ENCODE results near the gene C13orf42.

Gene C13orf42

DNA sequence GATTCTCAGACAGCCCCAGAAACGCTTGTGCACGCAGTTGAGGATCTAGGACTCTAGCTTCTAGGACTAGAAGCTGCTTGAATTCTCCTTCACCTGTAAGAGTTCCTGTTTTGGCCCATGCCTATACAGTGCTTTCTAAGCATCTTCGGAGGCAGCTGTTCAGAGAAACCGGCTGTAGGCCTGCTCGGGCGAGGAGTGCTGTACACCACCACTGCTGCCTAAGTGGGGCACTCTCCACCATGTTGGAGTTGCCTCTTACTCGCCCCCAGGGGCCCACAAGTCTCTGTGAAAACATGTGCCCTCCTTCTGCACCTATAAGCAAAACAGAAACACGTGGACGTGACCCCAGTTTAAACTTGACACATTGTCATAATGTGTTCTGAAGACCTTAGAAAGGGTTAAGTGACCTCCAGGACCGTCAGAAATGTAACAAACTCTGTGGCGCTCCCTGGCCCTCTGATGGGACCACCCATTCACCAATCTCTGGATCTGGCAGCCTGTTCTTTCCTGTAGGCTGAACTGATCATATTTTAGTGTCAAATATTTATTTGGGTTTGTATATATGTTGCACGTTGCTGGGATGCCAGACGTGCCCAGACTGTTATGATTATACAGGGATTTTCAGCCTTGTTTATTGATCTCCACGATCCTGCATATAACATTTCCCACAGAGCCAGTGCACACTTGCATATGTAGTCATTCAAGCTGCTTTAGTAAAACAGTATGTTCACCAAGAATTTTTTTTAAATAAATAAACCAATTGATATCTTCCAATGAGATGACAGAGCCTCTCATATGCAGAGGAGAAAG, 60.8 kb downstream of the C13orf42 start:
- Histone ChIP-seq H3K9ac (ENCODE audit: low read depth in 1 of 2, low read length in 2 of 2) (no peak overlapping the region), H3K9me3 (ENCODE audit: control insufficient read depth in 2 of 2, low read length in 2 of 2) (no peaks in the 10 kb centered on the region)

DNA sequence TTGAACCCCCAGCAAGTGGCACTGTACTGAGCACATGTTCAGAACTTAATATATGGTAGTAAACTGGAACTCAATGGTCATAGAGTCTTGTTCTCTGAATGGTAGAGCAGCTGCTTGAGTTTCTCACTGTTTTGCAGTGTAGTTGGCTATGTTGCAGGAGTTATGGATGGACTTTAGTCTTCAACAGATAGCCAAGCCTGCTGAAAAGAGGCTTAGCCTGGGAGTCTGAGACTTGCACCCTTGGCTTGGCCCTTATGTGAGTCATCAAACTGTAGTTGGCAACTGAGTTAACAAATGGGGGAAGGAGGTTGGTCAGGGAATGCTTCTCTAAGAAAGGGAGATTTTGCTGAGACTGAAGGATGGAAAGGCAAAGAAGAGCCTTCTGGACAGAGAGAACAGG, 62.5 kb downstream of the C13orf42 start:
- Histone ChIP-seq H3K27me3 (ENCODE audit: control insufficient read depth in 2 of 2, insufficient read depth in 2 of 2, low read length in 2 of 2) (no peaks in the 10 kb centered on the region), H3K27ac (ENCODE audit: low read depth in 2 of 2, low read length in 2 of 2) (no peak overlapping the region), H3K36me3 (ENCODE audit: control insufficient read depth in 2 of 2, insufficient read depth in 2 of 2, low read length in 2 of 2) (no peaks in the 10 kb centered on the region), H3K4me1 (ENCODE audit: control insufficient read depth in 2 of 2, insufficient read depth in 2 of 2, low read length in 2 of 2) (no peaks in the 10 kb centered on the region), H3K9me3 (ENCODE audit: control insufficient read depth in 2 of 2, low read length in 2 of 2) (no peaks in the 10 kb centered on the region), H3K9ac (ENCODE audit: low read depth in 1 of 2, low read length in 2 of 2) (no peak overlapping the region), H3K4me3 (ENCODE audit: low read length in 2 of 2) (no peak overlapping the region)

More for the DNA sequence above, 60.8 kb downstream of the C13orf42 start:
- no peaks in the 10 kb centered on the region for H3K27me3 ChIP-seq (ENCODE audit: control insufficient read depth in 2 of 2, insufficient read depth in 2 of 2, low read length in 2 of 2)
- H3K36me3 ChIP-seq (ENCODE audit: control insufficient read depth in 2 of 2, insufficient read depth in 2 of 2, low read length in 2 of 2) = no peaks in the 10 kb centered on the region
- no peaks in the 10 kb centered on the region for H3K4me1 ChIP-seq (ENCODE audit: control insufficient read depth in 2 of 2, insufficient read depth in 2 of 2, low read length in 2 of 2)
- H3K4me3 ChIP-seq (ENCODE audit: low read length in 2 of 2) = no peak overlapping the region
- no peak overlapping the region for H3K27ac ChIP-seq (ENCODE audit: low read depth in 2 of 2, low read length in 2 of 2)

DNA sequence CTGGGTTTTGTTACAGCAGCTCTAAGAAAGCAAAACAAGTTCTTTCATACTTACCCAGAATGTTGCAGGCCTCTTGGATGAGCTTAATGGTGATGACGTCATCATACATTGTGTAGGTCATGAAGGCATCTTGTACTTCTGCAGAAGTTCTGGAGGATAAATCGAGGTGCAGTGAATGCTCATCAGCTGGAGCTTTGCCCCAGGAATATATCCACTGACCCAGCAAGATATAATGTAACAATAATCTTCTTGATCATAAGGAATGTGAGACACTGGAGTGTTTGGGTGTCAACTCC, 63.0 kb downstream of the C13orf42 start:
- no peaks in the 10 kb centered on the region for H3K4me1 ChIP-seq (ENCODE audit: control insufficient read depth in 2 of 2, insufficient read depth in 2 of 2, low read length in 2 of 2)
- no peak overlapping the region for H3K27ac ChIP-seq (ENCODE audit: low read depth in 2 of 2, low read length in 2 of 2)
- H3K9ac ChIP-seq (ENCODE audit: low read depth in 1 of 2, low read length in 2 of 2) = no peak overlapping the region
- no peak overlapping the region for H3K4me3 ChIP-seq (ENCODE audit: low read length in 2 of 2)
- no peaks in the 10 kb centered on the region for H3K36me3 ChIP-seq (ENCODE audit: control insufficient read depth in 2 of 2, insufficient read depth in 2 of 2, low read length in 2 of 2)
- H3K9me3 ChIP-seq (ENCODE audit: control insufficient read depth in 2 of 2, low read length in 2 of 2) = no peaks in the 10 kb centered on the region
- H3K27me3 ChIP-seq (ENCODE audit: control insufficient read depth in 2 of 2, insufficient read depth in 2 of 2, low read length in 2 of 2) = no peaks in the 10 kb centered on the region

DNA sequence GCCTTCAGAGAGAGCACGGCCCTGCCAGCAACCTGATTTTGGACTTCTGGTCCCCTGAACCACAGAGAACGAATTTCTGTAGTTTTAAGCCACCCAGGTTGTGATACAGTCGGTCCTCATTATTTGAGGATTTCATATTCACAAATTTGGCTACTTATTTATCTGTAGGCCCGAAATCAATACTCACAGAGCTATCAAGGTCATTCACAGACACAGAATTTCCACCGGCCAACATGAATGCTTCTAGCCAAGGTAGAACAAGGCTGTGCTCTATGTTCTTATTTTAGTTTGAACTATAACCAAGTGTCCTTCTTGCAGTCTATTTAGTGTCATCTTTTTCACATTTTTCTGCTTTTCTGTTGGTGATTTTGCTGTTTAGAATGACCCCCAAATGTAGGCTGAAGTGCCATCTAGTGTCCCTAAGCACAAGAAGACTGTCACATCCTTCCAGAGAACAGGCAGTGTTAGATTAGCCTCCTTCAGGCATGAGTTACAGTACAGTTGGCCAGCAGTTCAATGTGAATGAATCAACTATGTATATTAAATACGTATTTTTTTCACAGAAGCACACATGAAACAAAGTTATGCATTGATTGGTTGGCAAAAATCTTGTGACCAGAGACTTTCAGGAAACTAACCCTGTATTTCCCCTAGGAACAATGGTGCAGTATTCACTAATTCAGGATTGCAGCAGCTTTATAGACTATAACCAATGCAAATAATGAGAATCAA, 63.5 kb downstream of the C13orf42 start:
- Histone ChIP-seq H3K27me3 (ENCODE audit: control insufficient read depth in 2 of 2, insufficient read depth in 2 of 2, low read length in 2 of 2) (no peaks in the 10 kb centered on the region), H3K27ac (ENCODE audit: low read depth in 2 of 2, low read length in 2 of 2) (no peak overlapping the region), H3K36me3 (ENCODE audit: control insufficient read depth in 2 of 2, insufficient read depth in 2 of 2, low read length in 2 of 2) (no peaks in the 10 kb centered on the region), H3K4me1 (ENCODE audit: control insufficient read depth in 2 of 2, insufficient read depth in 2 of 2, low read length in 2 of 2) (no peaks in the 10 kb centered on the region), H3K4me3 (ENCODE audit: low read length in 2 of 2) (no peak overlapping the region), H3K9ac (ENCODE audit: low read depth in 1 of 2, low read length in 2 of 2) (no peak overlapping the region), H3K9me3 (ENCODE audit: control insufficient read depth in 2 of 2, low read length in 2 of 2) (no peaks in the 10 kb centered on the region)

DNA sequence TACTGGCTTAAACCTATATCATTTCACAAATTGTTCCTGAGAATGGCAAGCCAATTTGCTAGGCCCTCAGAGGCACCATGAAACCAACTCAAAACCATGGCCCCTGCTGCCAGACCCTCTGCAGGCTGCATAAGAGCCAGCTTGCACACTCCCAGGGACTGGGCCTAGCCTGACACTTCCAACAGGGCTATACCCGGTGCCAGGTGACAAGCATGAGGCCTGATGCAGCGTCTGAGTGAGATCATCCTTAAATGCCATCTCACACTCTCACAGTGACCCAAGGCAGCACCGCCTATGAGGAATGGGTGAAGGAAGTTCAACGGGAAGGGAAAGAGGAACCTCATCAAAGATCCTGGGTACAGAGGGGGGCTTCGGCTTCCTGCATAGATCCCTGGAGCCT, 65.6 kb downstream of the C13orf42 start:
- H3K4me1 ChIP-seq (ENCODE audit: control insufficient read depth in 2 of 2, insufficient read depth in 2 of 2, low read length in 2 of 2) = no peaks in the 10 kb centered on the region
- H3K36me3 ChIP-seq (ENCODE audit: control insufficient read depth in 2 of 2, insufficient read depth in 2 of 2, low read length in 2 of 2) = no peaks in the 10 kb centered on the region
- no peak overlapping the region for H3K27ac ChIP-seq (ENCODE audit: low read depth in 2 of 2, low read length in 2 of 2)
- no peak overlapping the region for H3K4me3 ChIP-seq (ENCODE audit: low read length in 2 of 2)
- no peak overlapping the region for H3K9ac ChIP-seq (ENCODE audit: low read depth in 1 of 2, low read length in 2 of 2)
- H3K9me3 ChIP-seq (ENCODE audit: control insufficient read depth in 2 of 2, low read length in 2 of 2) = no peaks in the 10 kb centered on the region
- no peaks in the 10 kb centered on the region for H3K27me3 ChIP-seq (ENCODE audit: control insufficient read depth in 2 of 2, insufficient read depth in 2 of 2, low read length in 2 of 2)

DNA sequence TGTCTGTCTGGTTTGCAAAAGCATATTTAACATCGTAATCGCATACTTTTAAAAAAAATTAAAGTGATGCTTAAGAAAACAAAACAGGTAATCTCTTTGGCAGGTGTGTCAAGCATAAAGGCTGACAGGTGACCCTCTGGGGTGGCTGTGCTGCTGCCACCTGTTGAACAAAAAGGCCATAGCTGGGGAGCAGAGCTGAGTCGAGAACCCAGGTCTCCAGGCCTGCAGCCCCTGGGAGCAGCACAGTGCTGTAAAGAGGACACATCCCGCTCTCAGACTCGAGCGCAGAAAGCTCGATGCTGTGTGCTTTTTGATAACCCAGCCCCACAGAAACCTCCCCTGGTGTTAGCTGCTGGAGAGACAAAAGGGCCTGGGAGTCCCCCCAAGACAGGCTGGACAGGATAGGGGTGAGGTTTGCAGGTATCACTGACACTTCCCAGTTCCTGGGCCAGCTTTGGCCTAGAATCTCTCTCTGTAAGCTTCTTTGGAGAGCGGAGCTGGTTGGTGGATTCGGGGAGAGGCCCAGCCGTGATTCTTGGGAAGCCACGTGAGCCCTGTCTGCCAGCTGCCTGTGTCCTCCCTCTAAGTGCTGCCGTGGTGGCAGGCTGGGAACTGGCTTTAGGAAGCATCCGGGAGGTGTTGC, 66.9 kb downstream of the C13orf42 start:
- Histone ChIP-seq H3K27me3 (ENCODE audit: control insufficient read depth in 2 of 2, insufficient read depth in 2 of 2, low read length in 2 of 2) (no peaks in the 10 kb centered on the region), H3K4me1 (ENCODE audit: control insufficient read depth in 2 of 2, insufficient read depth in 2 of 2, low read length in 2 of 2) (no peaks in the 10 kb centered on the region), H3K9ac (ENCODE audit: low read depth in 1 of 2, low read length in 2 of 2) (no peak overlapping the region), H3K9me3 (ENCODE audit: control insufficient read depth in 2 of 2, low read length in 2 of 2) (no peaks in the 10 kb centered on the region), H3K4me3 (ENCODE audit: low read length in 2 of 2) (no peak overlapping the region), H3K36me3 (ENCODE audit: control insufficient read depth in 2 of 2, insufficient read depth in 2 of 2, low read length in 2 of 2) (no peaks in the 10 kb centered on the region), H3K27ac (ENCODE audit: low read depth in 2 of 2, low read length in 2 of 2) (no peak overlapping the region)

DNA sequence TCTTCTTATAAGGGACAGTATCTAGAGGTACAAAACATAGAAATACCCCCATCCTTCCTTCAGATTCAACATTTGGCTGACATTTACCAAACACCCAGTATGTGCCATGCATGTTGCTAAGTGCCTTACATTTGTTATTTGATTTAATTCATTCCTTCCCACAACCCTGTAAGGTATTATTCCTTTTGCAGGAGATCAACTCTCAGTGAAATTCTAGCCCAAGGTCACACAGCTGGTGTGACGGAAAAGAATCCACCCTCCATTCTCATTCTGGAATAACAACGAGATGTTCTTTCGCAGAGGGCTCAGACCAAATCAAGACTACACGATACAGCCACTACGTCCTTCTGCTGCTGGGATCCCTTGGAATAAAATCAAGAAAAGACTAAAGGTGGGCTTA, 67.8 kb downstream of the C13orf42 start:
- Histone ChIP-seq H3K9ac (ENCODE audit: low read depth in 1 of 2, low read length in 2 of 2) (no peak overlapping the region), H3K9me3 (ENCODE audit: control insufficient read depth in 2 of 2, low read length in 2 of 2) (no peaks in the 10 kb centered on the region), H3K27ac (ENCODE audit: low read depth in 2 of 2, low read length in 2 of 2) (no peak overlapping the region), H3K4me3 (ENCODE audit: low read length in 2 of 2) (no peak overlapping the region), H3K36me3 (ENCODE audit: control insufficient read depth in 2 of 2, insufficient read depth in 2 of 2, low read length in 2 of 2) (no peaks in the 10 kb centered on the region), H3K4me1 (ENCODE audit: control insufficient read depth in 2 of 2, insufficient read depth in 2 of 2, low read length in 2 of 2) (no peaks in the 10 kb centered on the region), H3K27me3 (ENCODE audit: control insufficient read depth in 2 of 2, insufficient read depth in 2 of 2, low read length in 2 of 2) (no peaks in the 10 kb centered on the region)

DNA sequence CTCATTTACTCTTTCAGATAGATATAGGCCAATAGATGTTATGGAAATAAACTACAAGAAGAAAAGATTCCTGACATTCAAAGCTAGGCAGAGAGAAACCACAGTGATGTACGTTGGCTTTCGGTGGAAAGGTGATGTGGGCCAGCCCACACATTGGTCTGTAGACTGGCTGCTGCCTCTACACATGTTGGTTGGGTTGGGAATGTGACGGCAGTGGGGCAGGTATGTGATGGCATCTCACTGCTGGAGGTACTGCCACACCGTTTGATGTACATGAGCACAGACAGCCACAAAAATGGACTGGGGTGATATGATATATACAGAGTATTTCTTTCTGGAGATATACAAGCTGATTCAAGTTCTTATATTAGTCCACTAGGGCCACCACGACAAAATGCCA, 69.4 kb downstream of the C13orf42 start:
- no peak overlapping the region for H3K4me3 ChIP-seq (ENCODE audit: low read length in 2 of 2)
- H3K9me3 ChIP-seq (ENCODE audit: control insufficient read depth in 2 of 2, low read length in 2 of 2) = no peaks in the 10 kb centered on the region
- no peaks in the 10 kb centered on the region for H3K36me3 ChIP-seq (ENCODE audit: control insufficient read depth in 2 of 2, insufficient read depth in 2 of 2, low read length in 2 of 2)
- no peaks in the 10 kb centered on the region for H3K4me1 ChIP-seq (ENCODE audit: control insufficient read depth in 2 of 2, insufficient read depth in 2 of 2, low read length in 2 of 2)
- H3K27me3 ChIP-seq (ENCODE audit: control insufficient read depth in 2 of 2, insufficient read depth in 2 of 2, low read length in 2 of 2) = no peaks in the 10 kb centered on the region
- H3K27ac ChIP-seq (ENCODE audit: low read depth in 2 of 2, low read length in 2 of 2) = no peak overlapping the region
- H3K9ac ChIP-seq (ENCODE audit: low read depth in 1 of 2, low read length in 2 of 2) = no peak overlapping the region

DNA sequence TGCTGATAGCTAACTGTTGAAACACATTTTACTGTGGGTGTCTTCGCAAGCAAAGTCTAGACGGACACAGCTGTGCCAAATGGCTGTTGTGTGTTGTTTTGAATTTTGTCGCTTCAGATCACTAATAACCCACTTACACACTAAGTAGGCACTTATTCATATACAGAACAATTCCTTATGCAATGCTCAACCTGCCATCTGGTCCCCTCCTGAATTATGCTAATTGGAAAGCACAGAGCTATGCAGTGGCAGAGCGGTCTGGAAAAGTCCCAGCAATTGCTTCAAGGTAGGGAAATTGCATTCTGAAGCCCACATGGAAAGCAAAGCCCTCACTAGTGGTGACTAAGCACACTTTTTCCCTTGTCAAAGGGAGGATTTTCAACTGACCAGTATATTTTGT, 69.9 kb downstream of the C13orf42 start:
- Histone ChIP-seq H3K9me3 (ENCODE audit: control insufficient read depth in 2 of 2, low read length in 2 of 2) (no peaks in the 10 kb centered on the region), H3K27ac (ENCODE audit: low read depth in 2 of 2, low read length in 2 of 2) (no peak overlapping the region), H3K36me3 (ENCODE audit: control insufficient read depth in 2 of 2, insufficient read depth in 2 of 2, low read length in 2 of 2) (no peaks in the 10 kb centered on the region), H3K4me1 (ENCODE audit: control insufficient read depth in 2 of 2, insufficient read depth in 2 of 2, low read length in 2 of 2) (no peaks in the 10 kb centered on the region), H3K4me3 (ENCODE audit: low read length in 2 of 2) (no peak overlapping the region), H3K9ac (ENCODE audit: low read depth in 1 of 2, low read length in 2 of 2) (no peak overlapping the region), H3K27me3 (ENCODE audit: control insufficient read depth in 2 of 2, insufficient read depth in 2 of 2, low read length in 2 of 2) (no peaks in the 10 kb centered on the region)

DNA sequence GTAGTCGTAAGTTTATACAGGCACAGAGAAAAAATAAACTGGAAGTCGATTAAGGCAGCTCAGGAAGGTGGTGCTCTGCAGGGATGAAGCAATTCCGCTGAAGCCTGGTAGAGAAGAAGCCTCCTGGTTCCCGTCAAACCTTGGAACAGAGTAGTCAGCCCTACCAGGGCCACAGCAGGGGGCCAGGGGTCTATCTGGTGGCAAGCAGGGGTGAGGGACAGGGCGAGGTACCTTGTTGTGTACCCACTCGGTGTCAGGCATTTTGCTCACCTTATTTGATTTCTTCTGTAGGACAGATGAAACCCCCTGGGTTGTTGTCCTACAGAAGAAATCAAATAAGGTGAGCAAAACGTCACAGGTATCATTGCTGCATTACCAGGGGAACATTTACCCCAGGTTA, 70.6 kb downstream of the C13orf42 start:
- Histone ChIP-seq H3K27ac (ENCODE audit: low read depth in 2 of 2, low read length in 2 of 2) (no peak overlapping the region), H3K27me3 (ENCODE audit: control insufficient read depth in 2 of 2, insufficient read depth in 2 of 2, low read length in 2 of 2) (no peaks in the 10 kb centered on the region), H3K9ac (ENCODE audit: low read depth in 1 of 2, low read length in 2 of 2) (no peak overlapping the region), H3K4me3 (ENCODE audit: low read length in 2 of 2) (no peak overlapping the region), H3K36me3 (ENCODE audit: control insufficient read depth in 2 of 2, insufficient read depth in 2 of 2, low read length in 2 of 2) (no peaks in the 10 kb centered on the region), H3K9me3 (ENCODE audit: control insufficient read depth in 2 of 2, low read length in 2 of 2) (no peaks in the 10 kb centered on the region), H3K4me1 (ENCODE audit: control insufficient read depth in 2 of 2, insufficient read depth in 2 of 2, low read length in 2 of 2) (no peaks in the 10 kb centered on the region)

Measured in mucosa of rectum (tissue), 2 donors.